Endothelial cell of umbilical vein (primary cell): Measurements from ENCODE around the gene THSD4.

ENCODE experiments used
- EZH2 ChIP-seq: IDR thresholded peaks from 2 replicates; pipeline ENCODE4 v1.6.1; 2012; ENCODE audit warnings: borderline replicate concordance, low read depth, mild to moderate bottlenecking, moderate library complexity, low read length, inconsistent platforms; ENCODE audit not compliant: severe bottlenecking
- FOS ChIP-seq: IDR thresholded peaks from 2 replicates; pipeline ENCODE4 v1.6.1; 2011; ENCODE audit warnings: mild to moderate bottlenecking, low read length, moderate library complexity, borderline replicate concordance; ENCODE audit not compliant: insufficient read depth
- JUN ChIP-seq: IDR thresholded peaks from 2 replicates; pipeline ENCODE4 v1.6.1; 2011; ENCODE audit warnings: borderline replicate concordance, low read depth; ENCODE audit not compliant: insufficient read length, insufficient read depth
- MYC ChIP-seq: IDR thresholded peaks from one replicate; pipeline ENCODE4 v1.6.1; 2011; ENCODE audit warnings: mild to moderate bottlenecking, low read depth, low read length
- POLR2A ChIP-seq: IDR thresholded peaks from 2 replicates; pipeline ENCODE4 v1.6.1; 2012; ENCODE audit warnings: low read depth, mild to moderate bottlenecking, control low read depth, low read length
- POLR2AphosphoS5 ChIP-seq: IDR thresholded peaks from 2 replicates; pipeline ENCODE4 v1.6.1; 2012; ENCODE audit warnings: low read depth, mild to moderate bottlenecking, control low read depth, low read length, moderate library complexity; ENCODE audit not compliant: insufficient read depth
- TF ChIP-seq, protein P1 (sequence below), 2 donors: IDR thresholded peaks; 1 replicate in 1 of 2; 2 replicates in 1 of 2; pipeline ENCODE4 v1.5.1; 2011; ENCODE audit warnings: low read length in 2 of 2, mild to moderate bottlenecking in 2 of 2, moderate library complexity in 2 of 2, control low read depth in 1 of 2, inconsistent platforms in 1 of 2, low read depth in 1 of 2; ENCODE audit not compliant: insufficient read depth in 1 of 2; ENCODE audit errors: extremely low read depth in 1 of 2
- TF ChIP-seq, protein P2 (sequence below): IDR thresholded peaks from 2 replicates; pipeline ENCODE4 v1.6.1; 2011; ENCODE audit not compliant: insufficient read depth, insufficient read length

DNA sequence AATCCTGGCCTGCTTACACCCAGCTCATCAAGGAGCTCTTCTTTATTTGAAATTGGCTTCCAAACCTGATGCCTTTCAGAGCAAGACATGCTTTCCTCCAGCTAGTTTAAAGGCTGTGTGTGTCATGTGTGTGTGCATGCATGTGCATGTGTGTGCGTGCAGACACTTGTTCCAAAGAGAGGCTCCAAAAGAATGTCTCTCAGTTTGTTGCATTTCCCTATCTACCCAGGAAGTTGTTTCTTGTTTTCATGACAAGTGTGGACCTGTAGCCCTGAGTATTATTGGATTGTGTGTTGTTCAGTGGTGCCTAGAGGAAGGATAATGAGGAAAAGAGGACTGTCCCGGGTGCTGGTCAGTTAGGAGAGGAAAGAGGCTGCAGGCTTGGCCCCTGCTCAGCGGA is 240.0 kb downstream of the THSD4 start:
- no peak for TF ChIP-seq POLR2A
- TF ChIP-seq, protein P1, sequence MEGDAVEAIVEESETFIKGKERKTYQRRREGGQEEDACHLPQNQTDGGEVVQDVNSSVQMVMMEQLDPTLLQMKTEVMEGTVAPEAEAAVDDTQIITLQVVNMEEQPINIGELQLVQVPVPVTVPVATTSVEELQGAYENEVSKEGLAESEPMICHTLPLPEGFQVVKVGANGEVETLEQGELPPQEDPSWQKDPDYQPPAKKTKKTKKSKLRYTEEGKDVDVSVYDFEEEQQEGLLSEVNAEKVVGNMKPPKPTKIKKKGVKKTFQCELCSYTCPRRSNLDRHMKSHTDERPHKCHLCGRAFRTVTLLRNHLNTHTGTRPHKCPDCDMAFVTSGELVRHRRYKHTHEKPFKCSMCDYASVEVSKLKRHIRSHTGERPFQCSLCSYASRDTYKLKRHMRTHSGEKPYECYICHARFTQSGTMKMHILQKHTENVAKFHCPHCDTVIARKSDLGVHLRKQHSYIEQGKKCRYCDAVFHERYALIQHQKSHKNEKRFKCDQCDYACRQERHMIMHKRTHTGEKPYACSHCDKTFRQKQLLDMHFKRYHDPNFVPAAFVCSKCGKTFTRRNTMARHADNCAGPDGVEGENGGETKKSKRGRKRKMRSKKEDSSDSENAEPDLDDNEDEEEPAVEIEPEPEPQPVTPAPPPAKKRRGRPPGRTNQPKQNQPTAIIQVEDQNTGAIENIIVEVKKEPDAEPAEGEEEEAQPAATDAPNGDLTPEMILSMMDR (IDR thresholded peaks at IDR 0.05; ENCODE audit: extremely low read depth in 1 of 2, insufficient read depth in 1 of 2, low read depth in 1 of 2, low read length in 2 of 2), result no peak
- TF ChIP-seq, protein P2, sequence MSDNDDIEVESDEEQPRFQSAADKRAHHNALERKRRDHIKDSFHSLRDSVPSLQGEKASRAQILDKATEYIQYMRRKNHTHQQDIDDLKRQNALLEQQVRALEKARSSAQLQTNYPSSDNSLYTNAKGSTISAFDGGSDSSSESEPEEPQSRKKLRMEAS, result no peak
- TF ChIP-seq POLR2AphosphoS5, result no peak
- TF ChIP-seq EZH2, result no peak
- no peak for TF ChIP-seq JUN
- no peak for TF ChIP-seq FOS
- no peak for TF ChIP-seq MYC
